Kidney epithelial cell (primary cell): ENCODE data around the gene TENM4. TPM values are rescaled to one million over a fixed set of nuclear protein-coding genes. Genes with fewer than 3 reads are reported as not detected.

Source experiments
- DNase-seq: peaks from one replicate; pipeline ENCODE4 v3.0.0-alpha.2; 2010; ENCODE audit warnings: low read depth
- H3K27me3 ChIP-seq: 2 replicates; pipeline ENCODE4 v1.6.0; 2011; ENCODE audit warnings: low read length; ENCODE audit not compliant: control insufficient read depth, insufficient read depth
- H3K36me3 ChIP-seq: 2 replicates; pipeline ENCODE4 v1.5.1; 2011; ENCODE audit warnings: low read length; ENCODE audit not compliant: control insufficient read depth, insufficient read depth
- H3K4me3 ChIP-seq: 2 replicates; pipeline ENCODE4 v1.5.1; 2011; ENCODE audit warnings: low read depth, mild to moderate bottlenecking, control low read depth, low read length
- CTCF ChIP-seq: IDR thresholded peaks from 2 replicates; pipeline ENCODE4 v1.5.1; 2011; ENCODE audit warnings: mild to moderate bottlenecking, moderate library complexity, low read length, control low read depth, inconsistent platforms; ENCODE audit not compliant: insufficient read depth, poor library complexity, severe bottlenecking
- total RNA-seq: library from RNA; depleted of rRNA; stranded (reverse); fragments of >200 nt; gene quantifications from 2 replicates; pipeline ENCODE4 v1.2.3, GENCODE V29; 2015

TENM4 gene
- total RNA-seq, 1 donor from 2014 or later: 35.3 TPM

- no peak for DNase-seq
- Histone ChIP-seq H3K4me3 (no peak overlapping the region), H3K27me3 (no peaks in the 10 kb centered on the region), H3K36me3 (no peaks in the 10 kb centered on the region)
- no peak for TF ChIP-seq CTCF
Observed at GRCh38 chr11:79069504-79069903, 371.3 kb downstream of the TENM4 start.

- DNase-seq: no peak
- H3K36me3 ChIP-seq: no peaks in the 10 kb centered on the region
- TF ChIP-seq CTCF: no peak
Observed at GRCh38 chr11:79068356-79068755, 372.5 kb downstream of the TENM4 start.

GRCh38 chr11:79067352-79067679 is 373.5 kb downstream of the TENM4 start:
- Histone ChIP-seq H3K27me3 (no peaks in the 10 kb centered on the region), H3K36me3 (no peaks in the 10 kb centered on the region), H3K4me3 (no peak overlapping the region)
- no peak for TF ChIP-seq CTCF
- no peak for DNase-seq

More at GRCh38 chr11:79068356-79068755, 372.5 kb downstream of the TENM4 start:
- Histone ChIP-seq H3K27me3 (no peaks in the 10 kb centered on the region), H3K4me3 (no peak overlapping the region)

- H3K27me3 ChIP-seq: no peaks in the 10 kb centered on the region
- H3K36me3 ChIP-seq: no peaks in the 10 kb centered on the region
- no peak overlapping the region for H3K4me3 ChIP-seq
- DNase-seq: no peak
- no peak for TF ChIP-seq CTCF
Observed at GRCh38 chr11:79066456-79067351, 374.1 kb downstream of the TENM4 start.

GRCh38 chr11:79062814-79063762 is 377.7 kb downstream of the TENM4 start:
- Histone ChIP-seq H3K27me3 (no peaks in the 10 kb centered on the region), H3K4me3 (no peak overlapping the region), H3K36me3 (no peaks in the 10 kb centered on the region)
- no peak for DNase-seq
- peak; percentile 68 for TF ChIP-seq CTCF
